Choroid plexus epithelial cell (primary cell): Measurements from ENCODE around the gene RPL15.

Source experiments
- DNase-seq: peaks from one replicate; pipeline ENCODE4 v3.0.0-alpha.2; 2010; ENCODE audit warnings: low read depth
- H3K4me3 ChIP-seq: 2 replicates; pipeline ENCODE4 v1.5.1; 2011; ENCODE audit warnings: low read depth, mild to moderate bottlenecking, control low read depth, low read length, moderate library complexity
- TF ChIP-seq, protein P1 (sequence below): conservative IDR thresholded peaks from 2 replicates; pipeline ENCODE4 v1.5.1; 2011; ENCODE audit warnings: low read depth, mild to moderate bottlenecking, control low read depth, inconsistent platforms, low read length, moderate library complexity

RPL15 gene

GRCh38 chr3:23920151-23920655 lies 3.3 kb downstream of the RPL15 start:
- H3K4me3 ChIP-seq: no peak overlapping the region
- TF ChIP-seq, protein P1, sequence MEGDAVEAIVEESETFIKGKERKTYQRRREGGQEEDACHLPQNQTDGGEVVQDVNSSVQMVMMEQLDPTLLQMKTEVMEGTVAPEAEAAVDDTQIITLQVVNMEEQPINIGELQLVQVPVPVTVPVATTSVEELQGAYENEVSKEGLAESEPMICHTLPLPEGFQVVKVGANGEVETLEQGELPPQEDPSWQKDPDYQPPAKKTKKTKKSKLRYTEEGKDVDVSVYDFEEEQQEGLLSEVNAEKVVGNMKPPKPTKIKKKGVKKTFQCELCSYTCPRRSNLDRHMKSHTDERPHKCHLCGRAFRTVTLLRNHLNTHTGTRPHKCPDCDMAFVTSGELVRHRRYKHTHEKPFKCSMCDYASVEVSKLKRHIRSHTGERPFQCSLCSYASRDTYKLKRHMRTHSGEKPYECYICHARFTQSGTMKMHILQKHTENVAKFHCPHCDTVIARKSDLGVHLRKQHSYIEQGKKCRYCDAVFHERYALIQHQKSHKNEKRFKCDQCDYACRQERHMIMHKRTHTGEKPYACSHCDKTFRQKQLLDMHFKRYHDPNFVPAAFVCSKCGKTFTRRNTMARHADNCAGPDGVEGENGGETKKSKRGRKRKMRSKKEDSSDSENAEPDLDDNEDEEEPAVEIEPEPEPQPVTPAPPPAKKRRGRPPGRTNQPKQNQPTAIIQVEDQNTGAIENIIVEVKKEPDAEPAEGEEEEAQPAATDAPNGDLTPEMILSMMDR: no peak
- DNase-seq: no peak

GRCh38 chr3:23921052-23921511 lies 4.2 kb downstream of the RPL15 start:
- TF ChIP-seq, protein P1: no peak
- no peak overlapping the region for H3K4me3 ChIP-seq
- DNase-seq: no peak

DNA sequence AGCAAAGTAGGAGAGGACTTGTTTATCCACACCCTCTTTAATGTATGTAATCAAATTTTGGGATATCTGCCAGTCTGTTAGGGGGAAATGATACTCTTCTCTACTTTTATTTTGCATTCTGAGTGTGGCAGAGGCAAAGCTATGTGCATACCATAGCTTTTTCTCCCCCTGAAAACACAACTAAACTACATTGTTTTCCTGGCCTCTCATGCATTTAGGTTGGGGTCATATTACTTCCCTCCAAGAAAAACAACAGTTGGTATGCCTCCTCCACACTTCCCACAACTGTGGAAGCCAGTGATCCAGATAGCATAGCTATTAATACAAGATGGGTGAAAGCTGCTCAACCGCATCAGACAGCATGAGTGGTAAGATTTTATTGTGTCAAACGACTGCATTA lies 6.9 kb downstream of the RPL15 start:
- TF ChIP-seq, protein P1: no peak
- H3K4me3 ChIP-seq: no peak overlapping the region
- peak; percentile 85 for DNase-seq

DNA sequence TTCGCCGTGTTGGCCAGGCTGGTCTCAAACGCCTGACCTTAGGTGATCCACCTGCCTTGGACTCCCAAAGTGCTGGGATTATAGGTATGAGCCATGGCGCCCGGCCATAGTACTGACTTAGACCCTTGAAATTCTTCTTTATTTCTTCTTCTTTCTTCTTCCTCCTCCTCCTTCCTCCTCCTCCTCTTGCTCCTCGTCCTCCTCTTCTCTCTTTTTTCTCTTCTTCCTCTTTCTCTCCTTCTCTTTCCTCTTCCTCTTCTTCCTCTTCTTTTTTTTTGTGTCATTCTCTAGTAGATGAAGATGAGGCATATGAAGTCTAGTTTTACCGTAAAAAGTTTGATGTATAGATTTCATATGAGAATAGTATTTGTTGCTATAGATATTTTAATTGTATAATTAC lies 9.3 kb downstream of the RPL15 start:
- no peak for DNase-seq
- TF ChIP-seq, protein P1: no peak
- H3K4me3 ChIP-seq: no peak overlapping the region

DNA sequence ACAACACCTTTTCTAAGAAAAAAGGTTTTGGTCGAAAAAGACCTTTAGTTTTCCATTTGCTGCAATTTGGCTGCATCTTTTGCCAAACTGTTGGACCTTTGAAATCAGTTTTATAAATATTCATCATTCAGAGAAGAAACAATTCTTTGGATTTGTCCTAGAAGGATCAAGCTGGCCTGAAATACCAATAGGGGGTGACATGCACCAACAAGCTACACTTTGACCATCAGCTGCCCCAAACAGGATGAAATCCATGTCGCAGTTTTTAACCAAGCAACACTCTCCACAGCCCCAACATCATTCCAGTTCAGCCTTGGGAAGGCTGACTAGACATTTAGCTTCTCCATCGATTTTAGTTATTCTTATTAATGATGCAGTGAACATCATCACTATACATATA lies 9.8 kb downstream of the RPL15 start:
- H3K4me3 ChIP-seq: no peak overlapping the region
- TF ChIP-seq, protein P1: peak; percentile 18
- no peak for DNase-seq

GRCh38 chr3:23928524-23928923 lies 11.6 kb downstream of the RPL15 start:
- TF ChIP-seq, protein P1: no peak
- no peak for DNase-seq
- H3K4me3 ChIP-seq: no peak overlapping the region

- TF ChIP-seq, protein P1: no peak
- no peak for DNase-seq
- no peak overlapping the region for H3K4me3 ChIP-seq
Observed at GRCh38 chr3:23931597-23931996, 14.7 kb downstream of the RPL15 start.
